ENCODE results near the gene MROH8. TPM values are rescaled to one million over a fixed set of nuclear protein-coding genes. Genes with fewer than 3 reads are reported as not detected.
A peak's percentile ranks its signal among the peaks of the same experiment; 100 is the strongest.

Gene MROH8
- total and polyA plus RNA-seq, 2 experiments from 2014 or later, result 0.63 to 0.68 TPM

GRCh38 chr20:37090407-37090806 is 88.9 kb downstream of the MROH8 start:
- Histone ChIP-seq H3K9me2 (ENCODE audit: insufficient read depth) (no peaks in the 10 kb centered on the region), H3K36me3 (ENCODE audit: insufficient read depth) (peaks cover 21% of the 10 kb centered on the region), H3F3A (replicated peaks; ENCODE audit: low read depth) (no peaks in the 10 kb centered on the region), H3K4me1 (ENCODE audit: insufficient read depth) (peaks cover 11% of the 10 kb centered on the region; the same call in 1 of the 2 replicates), H3K79me2 (replicated peaks; ENCODE audit: insufficient read depth) (peaks cover 22% of the 10 kb centered on the region), H3K4me3 (no peak overlapping the region), H3K27me3 (ENCODE audit: insufficient read depth) (no peaks in the 10 kb centered on the region), H3K4me2 (no peak overlapping the region), H2AFZ (no peak overlapping the region), H4K20me1 (replicated peaks; ENCODE audit: insufficient read depth) (peaks cover 10% of the 10 kb centered on the region), H3K27ac (ENCODE audit: low read depth) (no peak overlapping the region)
- ATAC-seq, result no peak
- no peak for DNase-seq (ENCODE audit: low spot score)
- Mint-ChIP-seq H3K4me3 (no peak overlapping the region), H3K36me3 (ENCODE audit: low read depth) (peaks cover 43% of the 10 kb centered on the region), H3K9me3 (no peaks in the 10 kb centered on the region), H3K27me3 (ENCODE audit: insufficient read depth, low read depth, poor library complexity) (peaks cover 7% of the 10 kb centered on the region), H3K4me1 (peaks cover 15% of the 10 kb centered on the region), H3K27ac (no peak overlapping the region)
- TF ChIP-seq ETS1 (IDR thresholded peaks at IDR 0.05) (no peak), NANOG (IDR thresholded peaks at IDR 0.05; ENCODE audit: borderline replicate concordance) (no peak)

GRCh38 chr20:37081717-37082289 is 97.5 kb downstream of the MROH8 start:
- Histone ChIP-seq H3K79me2 (replicated peaks; ENCODE audit: insufficient read depth) (no peaks in the 10 kb centered on the region; the same call in 1 of the 2 replicates), H3K4me1 (ENCODE audit: insufficient read depth) (no peaks in the 10 kb centered on the region), H2AFZ (no peak overlapping the region), H3K36me3 (ENCODE audit: insufficient read depth) (peaks cover 19% of the 10 kb centered on the region), H3K27me3 (ENCODE audit: insufficient read depth) (no peaks in the 10 kb centered on the region), H3K27ac (ENCODE audit: low read depth) (no peak overlapping the region), H3K4me2 (no peak overlapping the region), H3K4me3 (no peak overlapping the region), H4K20me1 (replicated peaks; ENCODE audit: insufficient read depth) (peaks cover 3% of the 10 kb centered on the region; the same call in 1 of the 2 replicates), H3F3A (replicated peaks; ENCODE audit: low read depth) (no peaks in the 10 kb centered on the region), H3K9me2 (ENCODE audit: insufficient read depth) (no peaks in the 10 kb centered on the region)
- Mint-ChIP-seq H3K27me3 (ENCODE audit: insufficient read depth, low read depth, poor library complexity) (peaks cover 2% of the 10 kb centered on the region), H3K36me3 (ENCODE audit: low read depth) (peaks cover 37% of the 10 kb centered on the region; the same call in 2 of the 3 replicates), H3K4me3 (no peak overlapping the region), H3K27ac (no peak overlapping the region), H3K9me3 (no peaks in the 10 kb centered on the region; the same call in 2 of the 3 replicates), H3K4me1 (no peaks in the 10 kb centered on the region)
- TF ChIP-seq NANOG (IDR thresholded peaks at IDR 0.05; ENCODE audit: borderline replicate concordance) (no peak), CTCF (conservative IDR thresholded peaks at IDR 0.05; ENCODE audit: low read depth in 2 of 2) (peak; percentile 52 to 62)
- ATAC-seq, result no peak; the same call in 2 of the 3 replicates
- peak; percentile 29 for DNase-seq (ENCODE audit: low spot score)

GRCh38 chr20:37077009-37077408 is 102.3 kb downstream of the MROH8 start:
- H3K27ac Mint-ChIP-seq, result no peak overlapping the region
- H3K4me3 ChIP-seq, result no peak overlapping the region
- no peaks in the 10 kb centered on the region for H3K27me3 ChIP-seq (ENCODE audit: insufficient read depth)
- H3K4me1 ChIP-seq (ENCODE audit: insufficient read depth), result no peaks in the 10 kb centered on the region
- H3K9me3 Mint-ChIP-seq, result peaks cover 9% of the 10 kb centered on the region
- ATAC-seq (no peak), DNase-seq (ENCODE audit: low spot score) (no peak)
- no peak overlapping the region for H2AFZ ChIP-seq
- H3K79me2 ChIP-seq (replicated peaks; ENCODE audit: insufficient read depth), result peaks cover 3% of the 10 kb centered on the region; the same call in 1 of the 2 replicates
- no peak overlapping the region for H3K4me3 Mint-ChIP-seq
- H3K4me2 ChIP-seq, result no peak overlapping the region
- H3K4me1 Mint-ChIP-seq, result no peaks in the 10 kb centered on the region
- TF ChIP-seq ETS1 (IDR thresholded peaks at IDR 0.05), result no peak
- TF ChIP-seq NANOG (IDR thresholded peaks at IDR 0.05; ENCODE audit: borderline replicate concordance), result no peak
- TF ChIP-seq CREB1 (CRISPR knock-in tag; IDR thresholded peaks at IDR 0.05; ENCODE audit: low read depth), result no peak
- TF ChIP-seq ZNF114 (CRISPR knock-in tag; IDR thresholded peaks at IDR 0.05), result no peak
- TF ChIP-seq EZH2 (IDR thresholded peaks at IDR 0.05; ENCODE audit: low read depth, unreplicated experiment), result no peak
- no peak for TF ChIP-seq JUNB (IDR thresholded peaks at IDR 0.05; ENCODE audit: unreplicated experiment)
- TF ChIP-seq EZH2phosphoT487 (IDR thresholded peaks at IDR 0.05; ENCODE audit: unreplicated experiment), result no peak
- no peaks in the 10 kb centered on the region for H3F3A ChIP-seq (replicated peaks; ENCODE audit: low read depth)
- peaks cover 2% of the 10 kb centered on the region for H3K27me3 Mint-ChIP-seq (ENCODE audit: insufficient read depth, low read depth, poor library complexity)
- H4K20me1 ChIP-seq (replicated peaks; ENCODE audit: insufficient read depth), result 0 out of 2 replicates have a peak, but pooled peaks cover 4% of the 10 kb centered on the region
- H3K9me2 ChIP-seq (ENCODE audit: insufficient read depth), result no peaks in the 10 kb centered on the region
- H3K27ac ChIP-seq (ENCODE audit: low read depth), result no peak overlapping the region
- H3K36me3 Mint-ChIP-seq (ENCODE audit: low read depth), result peaks cover 44% of the 10 kb centered on the region
- peaks cover 4% of the 10 kb centered on the region for H3K36me3 ChIP-seq (ENCODE audit: insufficient read depth)
